ENCODE data around the gene GPR84.

GPR84 gene

DNA sequence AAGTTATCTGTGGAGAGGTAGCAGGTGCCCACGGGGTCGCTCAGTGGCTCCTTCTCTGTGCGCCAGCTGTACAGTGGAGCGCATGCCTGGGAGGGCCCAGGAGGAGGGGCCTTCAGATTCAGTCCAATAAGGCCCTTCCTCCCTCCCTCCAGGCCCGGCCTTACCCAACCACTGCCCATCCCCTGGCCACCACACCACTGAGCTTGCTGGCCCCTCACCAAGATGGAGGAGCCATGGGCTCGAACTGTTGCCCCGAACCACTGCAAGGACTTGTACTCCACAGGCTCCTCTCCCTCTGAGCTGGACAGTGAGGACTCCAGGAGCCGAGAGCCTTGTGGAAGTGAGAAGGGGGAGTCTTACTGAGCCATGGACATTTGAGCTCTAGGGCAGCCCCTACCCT is 45.0 kb upstream of the GPR84 start:
- H3K27ac ChIP-seq: peak overlapping the region; percentile 68 to 93
- TF ChIP-seq, protein P1, sequence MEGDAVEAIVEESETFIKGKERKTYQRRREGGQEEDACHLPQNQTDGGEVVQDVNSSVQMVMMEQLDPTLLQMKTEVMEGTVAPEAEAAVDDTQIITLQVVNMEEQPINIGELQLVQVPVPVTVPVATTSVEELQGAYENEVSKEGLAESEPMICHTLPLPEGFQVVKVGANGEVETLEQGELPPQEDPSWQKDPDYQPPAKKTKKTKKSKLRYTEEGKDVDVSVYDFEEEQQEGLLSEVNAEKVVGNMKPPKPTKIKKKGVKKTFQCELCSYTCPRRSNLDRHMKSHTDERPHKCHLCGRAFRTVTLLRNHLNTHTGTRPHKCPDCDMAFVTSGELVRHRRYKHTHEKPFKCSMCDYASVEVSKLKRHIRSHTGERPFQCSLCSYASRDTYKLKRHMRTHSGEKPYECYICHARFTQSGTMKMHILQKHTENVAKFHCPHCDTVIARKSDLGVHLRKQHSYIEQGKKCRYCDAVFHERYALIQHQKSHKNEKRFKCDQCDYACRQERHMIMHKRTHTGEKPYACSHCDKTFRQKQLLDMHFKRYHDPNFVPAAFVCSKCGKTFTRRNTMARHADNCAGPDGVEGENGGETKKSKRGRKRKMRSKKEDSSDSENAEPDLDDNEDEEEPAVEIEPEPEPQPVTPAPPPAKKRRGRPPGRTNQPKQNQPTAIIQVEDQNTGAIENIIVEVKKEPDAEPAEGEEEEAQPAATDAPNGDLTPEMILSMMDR (IDR thresholded peaks at IDR 0.05): no peak
- H3K4me3 ChIP-seq: peak overlapping the region in 1 of 2 donors; percentile 2
- intact Hi-C loops (cut with DNase I; ENCODE audit: low total_unique reads): no loop called here
- peak in 1 of 2 donors; percentile 71 for DNase-seq
- peaks cover 90 to 100% (median 99%) of the 10 kb centered on the region in 3 donors for H3K36me3 ChIP-seq
- H3K4me1 ChIP-seq: peaks cover 0 to 96% (median 72%) of the 10 kb centered on the region in 4 donors
- no peaks in the 10 kb centered on the region for H3K9me3 ChIP-seq
- H3K27me3 ChIP-seq: no peaks in the 10 kb centered on the region

DNA sequence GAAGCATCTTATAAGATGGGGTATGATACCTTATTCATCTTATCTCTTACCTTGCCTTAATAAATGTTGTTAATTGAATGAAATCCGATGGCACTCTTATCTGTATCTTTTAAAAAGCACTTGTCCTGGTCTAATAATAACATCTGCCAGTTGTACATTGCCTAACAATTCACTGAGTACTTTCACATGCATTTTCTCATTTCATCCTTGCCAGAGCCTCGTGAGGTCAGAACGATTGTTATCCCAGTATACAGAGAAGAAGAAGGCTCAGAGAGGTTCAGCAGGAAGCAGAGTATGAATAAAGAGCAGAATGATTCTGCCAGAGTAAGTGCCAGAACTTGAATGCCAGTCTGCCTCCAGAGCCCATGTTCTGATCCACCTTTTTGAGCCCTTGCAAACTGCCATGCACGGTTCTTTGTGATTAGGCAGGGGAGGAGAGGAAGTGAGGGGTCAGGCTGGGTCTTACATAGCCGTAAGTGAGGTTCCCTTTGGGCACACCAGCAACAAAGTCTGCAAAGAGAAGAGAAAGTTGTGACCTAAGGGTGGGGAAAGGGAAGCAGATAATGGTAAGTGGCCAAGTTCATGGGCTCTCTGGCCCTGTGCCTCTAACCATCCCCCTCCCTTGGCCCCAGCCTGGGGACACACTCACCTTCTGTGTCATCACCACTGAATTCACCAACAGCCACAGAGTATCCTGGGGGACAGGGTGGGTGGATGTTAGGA is 43.1 kb upstream of the GPR84 start:
- Histone ChIP-seq H3K27ac (peak overlapping the region; percentile 68 to 93), H3K27me3 (no peaks in the 10 kb centered on the region), H3K9me3 (no peaks in the 10 kb centered on the region), H3K4me3 (no peak overlapping the region), H3K36me3 (peaks cover 98 to 100% (median 100%) of the 10 kb centered on the region in 3 donors), H3K4me1 (peaks cover 0 to 77% (median 57%) of the 10 kb centered on the region in 4 donors)
- no peak for DNase-seq
- TF ChIP-seq, protein P1 (IDR thresholded peaks at IDR 0.05): no peak
- intact Hi-C loops (cut with DNase I; ENCODE audit: low total_unique reads): no loop called here

DNA sequence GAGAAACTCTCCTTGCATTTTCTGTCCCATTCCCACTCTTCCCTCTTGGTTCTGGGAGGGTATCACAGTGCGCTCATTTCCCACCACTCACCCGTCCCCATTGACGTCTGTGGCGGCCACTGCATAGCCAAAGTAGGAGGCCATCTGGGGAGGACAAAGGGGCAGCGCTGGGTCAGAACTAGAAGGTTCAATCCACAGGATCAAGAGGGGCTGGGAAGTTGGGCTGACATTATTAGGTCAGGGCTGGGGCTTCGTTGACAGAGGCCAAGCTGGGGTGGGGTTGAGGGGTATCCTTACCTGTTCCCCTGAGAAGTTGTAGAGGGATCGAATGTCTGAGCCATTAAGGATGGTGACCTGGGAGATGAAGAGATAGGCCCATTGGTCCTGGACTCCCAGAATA is 41.3 kb upstream of the GPR84 start:
- H3K27ac ChIP-seq: peak overlapping the region; percentile 68 to 93

DNA sequence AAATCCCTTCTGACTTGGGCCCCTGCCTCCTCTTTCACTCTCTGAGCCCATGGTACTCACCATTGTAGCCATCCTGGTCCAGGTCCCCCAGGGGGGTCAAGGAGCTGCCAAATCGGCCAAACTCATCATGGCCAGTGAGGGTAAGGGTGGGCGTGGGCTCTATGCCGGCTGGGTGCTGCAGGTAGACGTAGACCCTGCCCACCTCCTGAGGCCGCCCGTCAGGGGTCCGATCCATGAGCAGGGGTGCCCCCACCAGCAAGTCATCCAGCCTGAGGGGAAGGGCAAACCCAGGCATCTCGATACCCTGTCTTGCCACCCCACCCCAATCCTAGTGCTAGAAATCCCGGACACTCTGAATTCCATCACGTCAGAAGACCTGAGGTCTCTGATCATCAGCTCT is 40.8 kb upstream of the GPR84 start:
- intact Hi-C loops (cut with DNase I; ENCODE audit: low total_unique reads): no loop called here
- H3K9me3 ChIP-seq: no peaks in the 10 kb centered on the region
- H3K4me1 ChIP-seq: peaks cover 0 to 61% (median 36%) of the 10 kb centered on the region in 4 donors
- H3K36me3 ChIP-seq: peaks cover 100% of the 10 kb centered on the region in 3 donors
- H3K4me3 ChIP-seq: no peak overlapping the region
- H3K27ac ChIP-seq: peak overlapping the region; percentile 68 to 93
- H3K27me3 ChIP-seq: no peaks in the 10 kb centered on the region
- no peak for DNase-seq
- TF ChIP-seq, protein P1 (IDR thresholded peaks at IDR 0.05): no peak

More for the DNA sequence above, 41.3 kb upstream of the GPR84 start:
- TF ChIP-seq, protein P1 (IDR thresholded peaks at IDR 0.05): no peak
- Histone ChIP-seq H3K4me3 (no peak overlapping the region), H3K36me3 (peaks cover 100% of the 10 kb centered on the region in 3 donors), H3K9me3 (no peaks in the 10 kb centered on the region), H3K27me3 (no peaks in the 10 kb centered on the region), H3K4me1 (peaks cover 0 to 66% (median 41%) of the 10 kb centered on the region in 4 donors)
- no peak for DNase-seq
- intact Hi-C loops (cut with DNase I; ENCODE audit: low total_unique reads): no loop called here

DNA sequence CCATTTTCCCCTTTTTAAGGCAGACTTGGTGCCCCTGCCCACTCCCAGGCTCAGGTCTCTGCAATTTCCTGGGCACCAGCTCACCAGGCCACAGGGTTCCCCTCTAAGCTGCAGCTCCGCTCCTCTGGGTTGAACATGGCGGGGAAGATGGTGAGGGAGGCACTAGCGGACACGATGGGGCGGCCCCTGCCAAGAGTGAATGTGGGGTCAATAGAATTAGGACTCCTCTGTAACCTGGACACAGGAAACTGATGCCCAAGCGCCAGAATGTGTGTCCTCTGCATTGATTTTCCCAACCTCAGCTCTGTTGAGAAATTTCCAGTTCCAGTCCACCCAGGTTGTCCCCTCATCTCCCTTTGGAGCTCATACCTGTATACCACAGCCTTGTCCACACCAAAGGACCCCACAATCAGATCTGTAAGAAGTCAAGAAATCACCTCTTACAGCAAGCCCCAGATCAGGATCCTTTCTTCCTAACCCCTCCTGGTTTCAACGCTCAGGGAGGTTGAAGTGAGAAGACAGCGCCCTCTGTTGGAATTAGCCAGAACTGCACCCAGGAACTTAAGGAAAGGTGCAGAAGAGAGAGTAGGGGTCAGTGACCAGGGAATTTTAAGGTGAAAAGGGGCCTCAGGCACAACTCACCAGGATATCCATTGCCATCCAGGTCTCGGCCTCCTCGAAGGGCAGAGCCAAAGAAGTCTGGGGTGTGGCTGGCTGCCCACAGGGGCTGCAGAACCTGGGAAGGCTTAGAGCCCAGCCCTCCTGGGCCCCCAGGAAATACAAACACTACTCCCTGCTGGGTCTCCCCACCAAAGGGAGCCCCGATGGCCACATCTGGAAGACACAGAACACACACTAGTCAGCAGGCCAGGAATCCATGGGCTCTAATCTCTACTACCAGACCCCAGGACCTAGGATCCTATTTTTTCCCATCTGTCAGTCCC is 40.0 kb upstream of the GPR84 start:
- H3K27me3 ChIP-seq: no peaks in the 10 kb centered on the region
- H3K9me3 ChIP-seq: no peaks in the 10 kb centered on the region
- intact Hi-C loops (cut with DNase I; ENCODE audit: low total_unique reads): no loop called here
- H3K36me3 ChIP-seq: peaks cover 100% of the 10 kb centered on the region in 3 donors
- H3K27ac ChIP-seq: peak overlapping the region; percentile 68 to 93
- no peak overlapping the region for H3K4me3 ChIP-seq
- peak in 1 of 2 donors; percentile 75 for DNase-seq
- H3K4me1 ChIP-seq: peaks cover 0 to 54% (median 29%) of the 10 kb centered on the region in 4 donors
- TF ChIP-seq, protein P1 (IDR thresholded peaks at IDR 0.05): peak; percentile 91
